Mesendoderm (in vitro differentiated cells): ENCODE results near the gene TBC1D10A.

ENCODE experiments used
- DNase-seq: peaks from one replicate; pipeline ENCODE4 v3.0.0; 2013
- H2AK5ac ChIP-seq: 2 replicates; pipeline ENCODE4 v1.6.1; 2013; ENCODE audit warnings: low read length, inconsistent platforms
- H2BK120ac ChIP-seq: 2 replicates; pipeline ENCODE4 v1.6.1; 2013; ENCODE audit warnings: low read depth, mild to moderate bottlenecking, low read length, moderate library complexity, mixed read lengths
- H2BK15ac ChIP-seq: replicated peaks from 2 replicates; pipeline ENCODE4 v1.6.1; 2013; ENCODE audit warnings: low read depth, mild to moderate bottlenecking, moderate library complexity
- H2BK5ac ChIP-seq: 2 replicates; pipeline ENCODE4 v1.6.1; 2013; ENCODE audit warnings: low read length, inconsistent platforms
- H3K18ac ChIP-seq: 2 replicates; pipeline ENCODE4 v1.6.1; 2013; ENCODE audit warnings: mild to moderate bottlenecking, low read length, mixed read lengths
- H3K23ac ChIP-seq: one replicate; pipeline ENCODE4 v1.6.1; 2013; ENCODE audit warnings: low read length
- H3K27ac ChIP-seq: 2 replicates; pipeline ENCODE4 v1.5.1; 2013; ENCODE audit warnings: low read depth, mild to moderate bottlenecking, inconsistent platforms, low read length, moderate library complexity
- H3K27me3 ChIP-seq: 2 replicates; pipeline ENCODE4 v1.6.1; 2013; ENCODE audit warnings: low read length, control low read depth, mild to moderate bottlenecking, inconsistent platforms; ENCODE audit not compliant: insufficient read depth, poor library complexity
- H3K36me3 ChIP-seq: 2 replicates; pipeline ENCODE4 v1.6.1; 2013; ENCODE audit warnings: low read length, inconsistent platforms; ENCODE audit not compliant: control insufficient read depth, insufficient read depth
- H3K4ac ChIP-seq: one replicate; pipeline ENCODE4 v1.6.1; 2013; ENCODE audit warnings: low read depth, mild to moderate bottlenecking, low read length, moderate library complexity
- H3K4me1 ChIP-seq: 2 replicates; pipeline ENCODE4 v1.6.1; 2013; ENCODE audit warnings: low read depth, low read length, inconsistent platforms; ENCODE audit not compliant: control insufficient read depth
- H3K4me2 ChIP-seq: 2 replicates; pipeline ENCODE4 v1.6.1; 2013; ENCODE audit warnings: low read length
- H3K4me3 ChIP-seq: 2 replicates; pipeline ENCODE4 v1.5.1; 2013; ENCODE audit warnings: mild to moderate bottlenecking, low read length
- H3K56ac ChIP-seq: one replicate; pipeline ENCODE4 v1.6.1; 2013; ENCODE audit warnings: low read length
- H3K79me1 ChIP-seq: 2 replicates; pipeline ENCODE4 v1.6.1; 2013; ENCODE audit warnings: low read length, inconsistent platforms
- H3K79me2 ChIP-seq: 2 replicates; pipeline ENCODE4 v1.6.1; 2013; ENCODE audit warnings: mild to moderate bottlenecking, low read length; ENCODE audit not compliant: control insufficient read depth, insufficient read depth
- H3K9ac ChIP-seq: 2 replicates; pipeline ENCODE4 v1.6.1; 2013; ENCODE audit warnings: low read length, inconsistent platforms
- H4K5ac ChIP-seq: one replicate; pipeline ENCODE4 v1.6.1; 2013; ENCODE audit warnings: low read length
- H4K8ac ChIP-seq: one replicate; pipeline ENCODE4 v1.6.1; 2013; ENCODE audit warnings: low read depth, mild to moderate bottlenecking, control low read depth, low read length, moderate library complexity
- WGBS: extraction: QIAGEN DNeasy Blood & Tissue Kit; methylation state at CpG from one replicate; pipeline ENCODE4 v1.1.7; 2013; ENCODE audit warnings: low lambda C conversion rate, missing lambda C conversion rate; ENCODE audit not compliant: insufficient coverage; ENCODE audit errors: extremely low coverage; 5-methylcytosine and 5-hydroxymethylcytosine counted together

Gene TBC1D10A

GRCh38 chr22:30332551-30332950 is 5.8 kb upstream of the TBC1D10A start:
- Histone ChIP-seq H3K27me3 (no peaks in the 10 kb centered on the region), H3K23ac (no peak overlapping the region), H2BK120ac (no peak overlapping the region), H2BK15ac (no peak overlapping the region), H3K79me1 (no peaks in the 10 kb centered on the region), H3K4me3 (no peak overlapping the region), H4K5ac (no peak overlapping the region), H3K36me3 (peaks cover 23% of the 10 kb centered on the region), H3K9ac (no peak overlapping the region), H3K79me2 (no peaks in the 10 kb centered on the region), H3K4ac (no peak overlapping the region), H3K27ac (no peak overlapping the region), H3K18ac (no peak overlapping the region), H2BK5ac (no peak overlapping the region), H3K4me2 (no peak overlapping the region), H3K56ac (no peak overlapping the region), H3K4me1 (no peaks in the 10 kb centered on the region), H4K8ac (no peak overlapping the region), H2AK5ac (no peak overlapping the region)
- DNase-seq: no peak
- WGBS: no CpG with 5 or more reads among the region's 5 CpGs

- no peak overlapping the region for H3K4me3 ChIP-seq
- no peak overlapping the region for H2BK120ac ChIP-seq
- no peak overlapping the region for H4K8ac ChIP-seq
- no peak overlapping the region for H3K9ac ChIP-seq
- H3K79me2 ChIP-seq: no peaks in the 10 kb centered on the region
- H3K27ac ChIP-seq: no peak overlapping the region
- no peak overlapping the region for H2AK5ac ChIP-seq
- no peak overlapping the region for H3K4ac ChIP-seq
- no peaks in the 10 kb centered on the region for H3K27me3 ChIP-seq
- WGBS: no CpG with 5 or more reads among the region's 3 CpGs
- H3K36me3 ChIP-seq: no peaks in the 10 kb centered on the region
- H3K4me1 ChIP-seq: no peaks in the 10 kb centered on the region
- H3K23ac ChIP-seq: no peak overlapping the region
- H3K56ac ChIP-seq: no peak overlapping the region
- no peak overlapping the region for H2BK5ac ChIP-seq
- no peak overlapping the region for H4K5ac ChIP-seq
- no peaks in the 10 kb centered on the region for H3K79me1 ChIP-seq
- no peak overlapping the region for H2BK15ac ChIP-seq
- peak; percentile 71 for DNase-seq
- H3K18ac ChIP-seq: no peak overlapping the region
- H3K4me2 ChIP-seq: no peak overlapping the region
Observed at GRCh38 chr22:30328466-30329049, 1.8 kb upstream of the TBC1D10A start.

GRCh38 chr22:30327864-30328345 is 1.2 kb upstream of the TBC1D10A start:
- H3K4me2 ChIP-seq: no peak overlapping the region
- no peaks in the 10 kb centered on the region for H3K27me3 ChIP-seq
- no peak overlapping the region for H3K4ac ChIP-seq
- no peak overlapping the region for H2AK5ac ChIP-seq
- H3K27ac ChIP-seq: no peak overlapping the region
- no peak overlapping the region for H3K18ac ChIP-seq
- no peak overlapping the region for H3K4me3 ChIP-seq
- no peak overlapping the region for H4K5ac ChIP-seq
- peak; percentile 69 for DNase-seq
- no peaks in the 10 kb centered on the region for H3K79me1 ChIP-seq
- no peak overlapping the region for H2BK120ac ChIP-seq
- no peak overlapping the region for H2BK15ac ChIP-seq
- no peaks in the 10 kb centered on the region for H3K79me2 ChIP-seq
- no peak overlapping the region for H3K9ac ChIP-seq
- no CpG with 5 or more reads among the region's 5 CpGs for WGBS
- H3K4me1 ChIP-seq: no peaks in the 10 kb centered on the region
- H3K36me3 ChIP-seq: no peaks in the 10 kb centered on the region
- H3K23ac ChIP-seq: no peak overlapping the region
- H4K8ac ChIP-seq: no peak overlapping the region
- no peak overlapping the region for H3K56ac ChIP-seq
- H2BK5ac ChIP-seq: no peak overlapping the region

- no peak for DNase-seq
- no peak overlapping the region for H2BK120ac ChIP-seq
- WGBS: no CpG with 5 or more reads among the region's 34 CpGs
- peak overlapping the region; percentile 87 for H3K56ac ChIP-seq
- H3K9ac ChIP-seq: peak overlapping the region; percentile 88
- no peak overlapping the region for H3K23ac ChIP-seq
- no peaks in the 10 kb centered on the region for H3K36me3 ChIP-seq
- peak overlapping the region; percentile 77 for H3K4me2 ChIP-seq
- H3K27me3 ChIP-seq: no peaks in the 10 kb centered on the region
- no peaks in the 10 kb centered on the region for H3K79me1 ChIP-seq
- no peaks in the 10 kb centered on the region for H3K79me2 ChIP-seq
- peak overlapping the region; percentile 80 for H3K4me3 ChIP-seq
- H4K8ac ChIP-seq: no peak overlapping the region
- H3K4ac ChIP-seq: no peak overlapping the region
- H4K5ac ChIP-seq: no peak overlapping the region
- no peak overlapping the region for H2BK15ac ChIP-seq
- no peak overlapping the region for H2BK5ac ChIP-seq
- H3K4me1 ChIP-seq: no peaks in the 10 kb centered on the region
- peak overlapping the region; percentile 29 for H3K18ac ChIP-seq
- no peak overlapping the region for H2AK5ac ChIP-seq
- H3K27ac ChIP-seq: peak overlapping the region; percentile 31
Observed at GRCh38 chr22:30326255-30326705, 461 bp downstream of the TBC1D10A start.

GRCh38 chr22:30325724-30326254 is 952 bp downstream of the TBC1D10A start:
- no peak overlapping the region for H3K23ac ChIP-seq
- peak overlapping the region; percentile 38 for H3K4ac ChIP-seq
- H3K79me2 ChIP-seq: no peaks in the 10 kb centered on the region
- no peak overlapping the region for H2AK5ac ChIP-seq
- H3K56ac ChIP-seq: peak overlapping the region; percentile 71
- H3K79me1 ChIP-seq: no peaks in the 10 kb centered on the region
- peak overlapping the region; percentile 77 for H3K4me2 ChIP-seq
- H3K9ac ChIP-seq: peak overlapping the region; percentile 71
- no peak overlapping the region for H3K4me3 ChIP-seq
- no peak overlapping the region for H4K5ac ChIP-seq
- H2BK5ac ChIP-seq: no peak overlapping the region
- H3K4me1 ChIP-seq: no peaks in the 10 kb centered on the region
- H2BK120ac ChIP-seq: no peak overlapping the region
- no peak overlapping the region for H4K8ac ChIP-seq
- H3K18ac ChIP-seq: no peak overlapping the region
- DNase-seq: no peak
- no peaks in the 10 kb centered on the region for H3K36me3 ChIP-seq
- H3K27ac ChIP-seq: no peak overlapping the region
- no peaks in the 10 kb centered on the region for H3K27me3 ChIP-seq
- WGBS: no CpG with 5 or more reads among the region's 14 CpGs
- no peak overlapping the region for H2BK15ac ChIP-seq
